Ascending aorta (tissue), 2 donors: ENCODE results near the gene SLC41A3. TPM values are rescaled to one million over a fixed set of nuclear protein-coding genes. Genes with fewer than 3 reads are reported as not detected.

Experiments
- DNase-seq, 2 donors: peaks; one replicate each; pipeline ENCODE4 v3.0.0-alpha.2; 2019; ENCODE audit warnings: low spot score in 2 of 2
- H3K27ac ChIP-seq, 2 donors: fragments of 200-600 bp; sonication (generic); one replicate each; pipeline ENCODE4 v1.5.1; 2016 to 2017; ENCODE audit warnings: mild to moderate bottlenecking in 1 of 2
- H3K27me3 ChIP-seq: fragments of 200-600 bp; sonication (generic); one replicate; pipeline ENCODE4 v1.5.1; 2017
- H3K36me3 ChIP-seq, 2 donors: fragments of 200-600 bp; sonication (generic); one replicate each; pipeline ENCODE4 v1.5.1; 2016
- H3K4me1 ChIP-seq, 2 donors: fragments of 200-600 bp; sonication (generic); one replicate each; pipeline ENCODE4 v1.5.1; 2016 to 2017; ENCODE audit warnings: mild to moderate bottlenecking in 1 of 2
- H3K4me3 ChIP-seq, 2 donors: fragments of 200-600 bp; sonication (generic); one replicate each; pipeline ENCODE4 v1.5.1; 2016 to 2017; ENCODE audit warnings: mild to moderate bottlenecking in 1 of 2
- H3K9me3 ChIP-seq, 2 donors: fragments of 200-600 bp; sonication (generic); one replicate each; pipeline ENCODE4 v1.5.1; 2016
- intact Hi-C: fragments of 100-400 bp; cut with DNase I; formaldehyde crosslinking; loops from one replicate; pipeline ENCODE4 v1.15.1; 2023
- total RNA-seq: library from RNA; depleted of rRNA; stranded (reverse); fragments of >200 nt; gene quantifications from one replicate; pipeline ENCODE4 v1.1.0, GENCODE V29; 2016
- TF ChIP-seq, protein P1 (sequence below), 3 experiments: fragments of 200-600 bp in 2 of 3; fragments of 450-650 bp in 1 of 3; sonication (generic) in 2 of 3; IDR thresholded peaks; one replicate each; pipeline ENCODE4 v1.5.1; 2016 to 2019; ENCODE audit warnings: antibody characterized with exemption in 3 of 3, mild to moderate bottlenecking in 1 of 3, moderate library complexity in 1 of 3

Gene SLC41A3
- total RNA-seq, 1 donor from 2014 or later = 111 TPM

DNA sequence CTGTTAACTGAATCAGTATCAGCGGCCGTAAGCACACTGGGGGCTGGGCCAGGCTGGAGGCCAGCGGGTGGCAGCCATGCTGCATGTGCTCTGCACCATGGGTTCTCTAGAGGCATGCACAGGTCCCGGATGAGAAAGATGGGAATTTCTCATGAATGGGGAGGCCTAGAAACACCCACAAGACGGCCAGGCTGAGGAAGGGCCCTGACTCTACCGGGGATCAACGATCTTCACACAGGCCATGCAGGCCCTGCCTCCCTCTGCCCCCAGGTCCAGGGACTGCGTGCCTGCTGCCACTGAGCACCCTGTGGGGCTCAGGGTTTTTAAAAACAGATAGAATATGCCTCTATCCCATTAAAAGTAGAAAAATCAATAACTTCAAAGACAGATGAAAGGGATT lies 32.7 kb downstream of the SLC41A3 start:
- intact Hi-C loops = no loop called here
- Histone ChIP-seq H3K27me3 (no peaks in the 10 kb centered on the region), H3K9me3 (peaks cover 0 to 4% of the 10 kb centered on the region in 2 donors), H3K4me3 (no peak overlapping the region), H3K4me1 (no peaks in the 10 kb centered on the region), H3K27ac (no peak overlapping the region), H3K36me3 (peaks cover 3 to 39% of the 10 kb centered on the region in 2 donors)
- DNase-seq = peak in 1 of 2 donors; percentile 8
- TF ChIP-seq, protein P1, sequence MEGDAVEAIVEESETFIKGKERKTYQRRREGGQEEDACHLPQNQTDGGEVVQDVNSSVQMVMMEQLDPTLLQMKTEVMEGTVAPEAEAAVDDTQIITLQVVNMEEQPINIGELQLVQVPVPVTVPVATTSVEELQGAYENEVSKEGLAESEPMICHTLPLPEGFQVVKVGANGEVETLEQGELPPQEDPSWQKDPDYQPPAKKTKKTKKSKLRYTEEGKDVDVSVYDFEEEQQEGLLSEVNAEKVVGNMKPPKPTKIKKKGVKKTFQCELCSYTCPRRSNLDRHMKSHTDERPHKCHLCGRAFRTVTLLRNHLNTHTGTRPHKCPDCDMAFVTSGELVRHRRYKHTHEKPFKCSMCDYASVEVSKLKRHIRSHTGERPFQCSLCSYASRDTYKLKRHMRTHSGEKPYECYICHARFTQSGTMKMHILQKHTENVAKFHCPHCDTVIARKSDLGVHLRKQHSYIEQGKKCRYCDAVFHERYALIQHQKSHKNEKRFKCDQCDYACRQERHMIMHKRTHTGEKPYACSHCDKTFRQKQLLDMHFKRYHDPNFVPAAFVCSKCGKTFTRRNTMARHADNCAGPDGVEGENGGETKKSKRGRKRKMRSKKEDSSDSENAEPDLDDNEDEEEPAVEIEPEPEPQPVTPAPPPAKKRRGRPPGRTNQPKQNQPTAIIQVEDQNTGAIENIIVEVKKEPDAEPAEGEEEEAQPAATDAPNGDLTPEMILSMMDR (IDR thresholded peaks at IDR 0.05) = no peak

DNA sequence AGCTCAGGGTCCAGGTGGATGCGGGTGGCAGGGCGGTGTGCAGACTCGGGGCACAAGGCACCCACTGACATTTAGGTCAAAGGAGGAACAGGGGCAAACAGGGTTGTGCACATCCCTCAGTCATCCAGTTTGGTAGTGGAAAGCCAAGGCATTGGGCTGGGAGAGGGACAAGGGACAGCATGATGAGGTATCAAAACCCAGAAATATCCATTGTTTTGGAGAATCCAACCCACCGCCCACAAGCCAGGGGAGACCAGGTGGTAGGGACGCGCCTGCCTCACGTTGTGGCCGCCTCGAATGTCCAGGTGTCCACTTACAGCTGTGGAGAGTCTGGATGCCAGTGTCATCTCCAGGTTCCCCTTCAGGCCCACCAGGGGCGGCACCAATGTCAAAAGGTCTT lies 33.3 kb downstream of the SLC41A3 start:
- no peak overlapping the region for H3K4me3 ChIP-seq
- TF ChIP-seq, protein P1 (IDR thresholded peaks at IDR 0.05) = no peak
- H3K4me1 ChIP-seq = no peaks in the 10 kb centered on the region
- intact Hi-C loops = no loop called here
- no peaks in the 10 kb centered on the region for H3K27me3 ChIP-seq
- H3K27ac ChIP-seq = no peak overlapping the region
- peaks cover 3 to 34% of the 10 kb centered on the region in 2 donors for H3K36me3 ChIP-seq
- peak in 1 of 2 donors; percentile 34 for DNase-seq
- H3K9me3 ChIP-seq = peaks cover 0 to 4% of the 10 kb centered on the region in 2 donors

DNA sequence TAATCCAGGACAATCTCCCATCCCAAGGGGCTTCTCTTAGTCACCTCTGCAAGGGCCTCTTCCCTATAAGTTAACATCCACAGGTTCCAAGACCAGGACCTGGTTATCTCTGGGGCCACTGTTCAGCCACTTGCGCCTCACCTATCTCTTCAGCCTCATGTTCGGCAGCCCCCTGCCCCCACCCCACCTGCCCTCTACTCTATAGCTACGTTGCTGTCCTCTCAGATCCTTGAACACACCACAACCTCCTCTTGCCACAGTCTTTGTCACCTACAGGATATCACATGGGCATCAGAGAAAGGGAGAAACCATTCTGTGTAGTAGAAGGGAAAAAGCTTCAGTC lies 33.9 kb downstream of the SLC41A3 start:
- Histone ChIP-seq H3K27me3 (no peaks in the 10 kb centered on the region), H3K4me1 (no peaks in the 10 kb centered on the region), H3K4me3 (no peak overlapping the region), H3K27ac (no peak overlapping the region), H3K36me3 (peaks cover 3 to 33% of the 10 kb centered on the region in 2 donors), H3K9me3 (peaks cover 0 to 4% of the 10 kb centered on the region in 2 donors)
- no peak for DNase-seq
- intact Hi-C loops = no loop called here
- TF ChIP-seq, protein P1 (IDR thresholded peaks at IDR 0.05) = no peak

DNA sequence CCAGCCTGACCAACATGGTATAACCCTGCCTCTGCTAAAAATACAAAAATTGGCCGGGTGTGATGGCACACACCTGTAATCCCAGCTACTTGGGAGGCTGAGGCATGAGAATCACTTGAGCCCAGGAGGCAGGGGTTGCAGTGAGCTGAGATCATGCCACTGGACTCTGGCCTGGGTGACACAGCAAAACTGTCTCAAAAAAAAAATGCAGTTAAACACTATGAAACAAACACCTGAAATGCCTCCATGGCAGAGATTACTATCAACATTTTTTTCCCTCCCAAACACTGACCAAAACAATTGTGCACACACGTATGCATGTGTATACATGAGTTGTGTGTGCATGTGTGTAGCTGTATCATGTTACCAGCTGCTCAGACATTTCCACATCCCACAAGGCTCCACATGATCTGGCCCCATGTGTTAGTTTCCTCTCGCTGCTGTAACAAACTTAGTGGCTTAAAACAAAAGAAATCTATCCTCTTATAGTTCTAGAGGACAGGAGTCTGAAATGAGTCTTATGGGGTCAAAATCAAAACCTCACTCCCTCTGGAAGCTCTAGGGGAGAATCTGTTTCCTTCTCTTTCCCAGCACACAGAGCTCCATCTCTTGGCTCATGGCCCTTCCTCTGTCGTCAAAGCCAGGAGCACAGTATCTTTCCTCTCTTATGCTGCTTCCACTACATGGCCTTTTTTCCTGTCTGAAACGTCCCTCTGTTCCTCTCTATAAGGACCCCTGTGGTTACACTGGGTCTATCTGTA lies 34.5 kb downstream of the SLC41A3 start:
- H3K4me1 ChIP-seq = no peaks in the 10 kb centered on the region
- H3K9me3 ChIP-seq = peaks cover 0 to 4% of the 10 kb centered on the region in 2 donors
- intact Hi-C loops = no loop called here
- no peaks in the 10 kb centered on the region for H3K27me3 ChIP-seq
- DNase-seq = peak in 1 of 2 donors; percentile 18
- peaks cover 3 to 33% of the 10 kb centered on the region in 2 donors for H3K36me3 ChIP-seq
- TF ChIP-seq, protein P1 (IDR thresholded peaks at IDR 0.05) = no peak
- no peak overlapping the region for H3K4me3 ChIP-seq
- no peak overlapping the region for H3K27ac ChIP-seq

DNA sequence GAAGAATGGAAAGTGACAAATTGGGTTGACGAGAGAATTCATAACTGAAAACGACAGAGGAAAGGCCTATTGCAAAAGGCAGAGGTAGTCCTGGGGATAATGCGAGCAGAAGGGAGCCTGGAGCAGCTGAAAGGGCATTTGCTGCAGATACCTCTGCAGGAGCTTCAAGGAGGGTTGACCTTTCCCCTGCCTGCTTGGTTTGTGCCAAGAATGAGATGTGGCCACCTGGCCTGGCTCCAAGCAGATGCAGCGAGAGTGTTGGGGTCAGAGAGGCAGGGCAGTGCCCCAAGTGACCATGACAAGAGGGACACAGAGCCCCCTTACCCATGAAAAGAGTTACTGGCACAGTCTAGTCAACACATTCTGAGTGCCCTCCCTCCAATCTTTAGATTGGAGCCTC lies 43.5 kb downstream of the SLC41A3 start:
- DNase-seq = peak in 1 of 2 donors; percentile 47
- intact Hi-C loops = no loop called here

More for the DNA sequence above, 43.5 kb downstream of the SLC41A3 start:
- Histone ChIP-seq H3K9me3 (peaks cover 0 to 9% of the 10 kb centered on the region in 2 donors), H3K4me3 (no peak overlapping the region), H3K27me3 (no peaks in the 10 kb centered on the region), H3K4me1 (no peaks in the 10 kb centered on the region), H3K27ac (no peak overlapping the region), H3K36me3 (peaks cover 0 to 8% of the 10 kb centered on the region in 2 donors)
- TF ChIP-seq, protein P1 (IDR thresholded peaks at IDR 0.05) = no peak
